ENCODE measurements around the gene ELL. TPM values are rescaled to one million over a fixed set of nuclear protein-coding genes. Genes with fewer than 3 reads are reported as not detected.

The ELL gene
- total RNA-seq, 1 experiment from 2014 or later, result 22.9 TPM

DNA sequence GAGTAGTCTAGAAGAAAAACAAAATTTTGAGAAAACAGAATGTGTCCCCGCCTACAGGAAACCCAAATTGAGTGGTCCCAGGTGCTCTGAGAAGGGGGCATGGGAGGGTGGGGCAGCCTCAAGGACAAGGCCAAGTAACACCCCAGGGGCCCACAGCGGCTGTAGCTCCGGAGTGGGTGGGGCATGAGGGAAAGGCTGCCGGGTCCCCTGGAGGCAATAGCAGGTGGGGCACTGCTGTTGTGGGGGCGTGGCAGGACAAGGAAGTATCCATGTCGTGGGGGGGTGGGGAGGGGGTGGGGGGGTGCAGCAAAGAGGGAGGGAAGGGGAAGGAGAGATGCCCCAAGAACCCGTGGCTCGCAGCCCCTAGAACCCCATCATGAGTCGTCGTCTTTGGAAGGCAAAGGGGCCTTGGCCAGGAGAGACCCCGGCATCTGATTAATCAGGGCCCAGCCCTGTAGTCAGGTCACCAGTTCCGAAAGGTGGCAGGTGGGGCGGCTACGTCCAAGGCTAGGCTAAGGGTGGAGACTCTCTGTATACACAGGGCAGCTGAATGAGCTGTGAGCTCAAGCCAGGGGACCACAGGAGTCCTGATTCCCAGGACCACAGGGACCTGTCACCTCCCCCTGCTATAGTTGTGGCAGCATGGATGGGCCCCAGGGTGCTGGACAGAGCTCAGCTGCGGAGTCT is 76.5 kb downstream of the ELL start:
- TF ChIP-seq, protein P1, sequence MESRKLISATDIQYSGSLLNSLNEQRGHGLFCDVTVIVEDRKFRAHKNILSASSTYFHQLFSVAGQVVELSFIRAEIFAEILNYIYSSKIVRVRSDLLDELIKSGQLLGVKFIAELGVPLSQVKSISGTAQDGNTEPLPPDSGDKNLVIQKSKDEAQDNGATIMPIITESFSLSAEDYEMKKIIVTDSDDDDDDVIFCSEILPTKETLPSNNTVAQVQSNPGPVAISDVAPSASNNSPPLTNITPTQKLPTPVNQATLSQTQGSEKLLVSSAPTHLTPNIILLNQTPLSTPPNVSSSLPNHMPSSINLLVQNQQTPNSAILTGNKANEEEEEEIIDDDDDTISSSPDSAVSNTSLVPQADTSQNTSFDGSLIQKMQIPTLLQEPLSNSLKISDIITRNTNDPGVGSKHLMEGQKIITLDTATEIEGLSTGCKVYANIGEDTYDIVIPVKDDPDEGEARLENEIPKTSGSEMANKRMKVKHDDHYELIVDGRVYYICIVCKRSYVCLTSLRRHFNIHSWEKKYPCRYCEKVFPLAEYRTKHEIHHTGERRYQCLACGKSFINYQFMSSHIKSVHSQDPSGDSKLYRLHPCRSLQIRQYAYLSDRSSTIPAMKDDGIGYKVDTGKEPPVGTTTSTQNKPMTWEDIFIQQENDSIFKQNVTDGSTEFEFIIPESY (IDR thresholded peaks at IDR 0.05; ENCODE audit: extremely low read depth, insufficient replicate concordance, low read length), result no peak
- TF ChIP-seq EZH2 (IDR thresholded peaks at IDR 0.05), result no peak
- no peak for TF ChIP-seq ZNF274 (IDR thresholded peaks at IDR 0.05; ENCODE audit: low read depth, low read length)
- no peak for TF ChIP-seq SRF (IDR thresholded peaks at IDR 0.05; ENCODE audit: low read depth)
- TF ChIP-seq ELF1 (IDR thresholded peaks at IDR 0.05; ENCODE audit: borderline replicate concordance, low read depth), result no peak
- TF ChIP-seq FOSL1 (IDR thresholded peaks at IDR 0.05; ENCODE audit: low read depth), result no peak
- no peak for TF ChIP-seq POLR2A (IDR thresholded peaks at IDR 0.05; ENCODE audit: borderline replicate concordance, extremely low read depth, insufficient read depth, insufficient read length)
- TF ChIP-seq TCF7L2 (IDR thresholded peaks at IDR 0.05; ENCODE audit: borderline replicate concordance, extremely low read depth, insufficient read depth, insufficient read length), result no peak
- TF ChIP-seq ATF3 (IDR thresholded peaks at IDR 0.05), result no peak
- no peak for TF ChIP-seq RAD21 (IDR thresholded peaks at IDR 0.05; ENCODE audit: low read depth)
- RAD21 ChIA-PET (ENCODE audit: low non-redundant PET in 1 of 2, low total read pairs in 2 of 2, uncharacterized antibody in 2 of 2, unreplicated experiment in 2 of 2), result interaction anchor here in 1 of 2 experiments (0.6 kb wide), 1 partner anchor 8 kb away, joined by 7 read pairs; no protein-coding TSS in a partner anchor
- Histone ChIP-seq H3K4me2 (ENCODE audit: low read length) (no peak overlapping the region), H3K27ac (ENCODE audit: low read depth, low read length) (no peak overlapping the region), H3K9me2 (ENCODE audit: insufficient read depth) (no peaks in the 10 kb centered on the region), H3K9ac (ENCODE audit: low read length) (no peak overlapping the region), H3K9me3 (ENCODE audit: control insufficient read depth in 1 of 2, insufficient read depth in 1 of 2, low read depth in 1 of 2, low read length in 2 of 2) (no peaks in the 10 kb centered on the region), H3K79me2 (ENCODE audit: insufficient read depth, low read length) (no peaks in the 10 kb centered on the region; the same call in 1 of the 2 replicates), H3K4me3 (replicated peaks in 1 of 2; ENCODE audit: low read depth in 1 of 2, low read length in 2 of 2) (no peak overlapping the region), H3K4me1 (ENCODE audit: control insufficient read depth in 1 of 2, insufficient read depth in 2 of 2, low read length in 2 of 2) (peaks cover 4 to 10% of the 10 kb centered on the region in 2 experiments; a peak in 3 of 4 replicates), H3K36me3 (ENCODE audit: control insufficient read depth in 1 of 2, insufficient read depth in 2 of 2, low read length in 2 of 2) (peaks cover 4 to 35% of the 10 kb centered on the region in 2 experiments), H4K20me1 (ENCODE audit: insufficient read depth) (no peaks in the 10 kb centered on the region), H3K27me3 (ENCODE audit: insufficient read depth, low read length) (no peaks in the 10 kb centered on the region), H2AFZ (ENCODE audit: low read depth, low read length, poor library complexity, severe bottlenecking) (no peak overlapping the region)
- POLR2A ChIA-PET, result no interaction called here
- intact Hi-C loops (cut with micrococcal nuclease), result no loop called here
- DNase-seq (ENCODE audit: low read depth, low spot score) (no peak), ATAC-seq (no peak)
- BruUV-seq (replicated peaks), result no TSS peak
- CTCF ChIA-PET, result no interaction called here
